ENCODE data around the gene PIAS4. TPM values are rescaled to one million over a fixed set of nuclear protein-coding genes. Genes with fewer than 3 reads are reported as not detected.

The PIAS4 gene
- total RNA-seq, 1 experiment from 2014 or later, result 45.9 TPM

DNA sequence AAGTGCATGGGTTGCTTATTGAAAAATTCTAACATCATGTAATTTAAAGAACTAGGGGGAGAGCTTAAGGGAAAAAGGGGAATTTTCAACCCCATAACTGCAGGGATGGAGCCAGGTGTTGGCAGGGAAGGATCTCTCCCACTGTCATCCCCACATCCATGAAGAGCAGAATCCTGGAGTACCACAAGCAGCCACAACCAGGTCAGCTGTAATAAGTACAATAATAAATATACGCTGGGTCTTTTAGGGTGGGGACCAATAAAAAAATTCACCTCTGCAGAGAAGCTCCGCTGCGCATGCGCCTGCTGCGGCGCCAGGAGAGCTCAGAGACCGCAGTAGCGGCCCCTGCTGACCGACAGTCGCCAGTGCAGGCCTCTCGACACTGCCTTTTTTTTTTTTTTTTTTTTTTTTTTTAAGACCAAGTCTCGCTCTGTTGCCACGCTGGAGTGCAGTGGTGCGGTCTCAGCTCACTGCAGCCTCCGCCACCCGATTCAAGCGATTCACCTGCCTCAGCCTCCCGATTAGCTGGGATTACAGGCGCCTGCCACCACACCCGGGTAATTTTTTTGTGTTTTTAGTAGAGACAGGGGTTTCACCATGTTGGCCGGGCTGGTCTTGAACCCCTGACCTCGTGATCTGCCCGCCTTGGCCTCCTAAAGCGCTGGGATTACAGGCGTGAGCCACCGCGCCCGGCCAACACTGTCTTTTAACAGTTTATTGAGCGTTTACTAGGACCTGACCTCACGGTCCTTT, 19.7 kb upstream of the PIAS4 start:
- POLR2A ChIA-PET, result interaction anchor here (0.5 to 1.6 kb wide), 6 partner anchors 19 to 280 kb away, joined by 3 to 12 read pairs (median 4); partner anchors contain the start of genes MRPL54, NMRK2 and PIAS4
- CTCF ChIA-PET, result interaction anchor here (0.5 to 2.2 kb wide), 109 partner anchors 9 to 1476 kb away, joined by 3 to 49 read pairs (median 5); partner anchors contain the start of genes APBA3, ATCAY, CREB3L3 and DAPK3
- Mint-ChIP-seq H3K36me3 (peaks cover 25% of the 10 kb centered on the region), H3K4me1 (peaks cover 35% of the 10 kb centered on the region), H3K4me3 (peak overlapping the region; percentile 96), H3K9me3 (peaks cover 6% of the 10 kb centered on the region), H3K27me3 (ENCODE audit: low read depth) (peaks cover 9% of the 10 kb centered on the region), H3K27ac (no peak overlapping the region)
- ATAC-seq, result peak; percentile 13
- DNase-seq (ENCODE audit: low spot score), result peak; percentile 84
- TF ChIP-seq, protein P1, sequence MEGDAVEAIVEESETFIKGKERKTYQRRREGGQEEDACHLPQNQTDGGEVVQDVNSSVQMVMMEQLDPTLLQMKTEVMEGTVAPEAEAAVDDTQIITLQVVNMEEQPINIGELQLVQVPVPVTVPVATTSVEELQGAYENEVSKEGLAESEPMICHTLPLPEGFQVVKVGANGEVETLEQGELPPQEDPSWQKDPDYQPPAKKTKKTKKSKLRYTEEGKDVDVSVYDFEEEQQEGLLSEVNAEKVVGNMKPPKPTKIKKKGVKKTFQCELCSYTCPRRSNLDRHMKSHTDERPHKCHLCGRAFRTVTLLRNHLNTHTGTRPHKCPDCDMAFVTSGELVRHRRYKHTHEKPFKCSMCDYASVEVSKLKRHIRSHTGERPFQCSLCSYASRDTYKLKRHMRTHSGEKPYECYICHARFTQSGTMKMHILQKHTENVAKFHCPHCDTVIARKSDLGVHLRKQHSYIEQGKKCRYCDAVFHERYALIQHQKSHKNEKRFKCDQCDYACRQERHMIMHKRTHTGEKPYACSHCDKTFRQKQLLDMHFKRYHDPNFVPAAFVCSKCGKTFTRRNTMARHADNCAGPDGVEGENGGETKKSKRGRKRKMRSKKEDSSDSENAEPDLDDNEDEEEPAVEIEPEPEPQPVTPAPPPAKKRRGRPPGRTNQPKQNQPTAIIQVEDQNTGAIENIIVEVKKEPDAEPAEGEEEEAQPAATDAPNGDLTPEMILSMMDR (IDR thresholded peaks at IDR 0.05), result peak; percentile 73
- TF ChIP-seq NR3C1 (CRISPR knock-in tag; conservative IDR thresholded peaks at IDR 0.05; ENCODE audit: low read depth), result no peak
- TF ChIP-seq, protein P2, sequence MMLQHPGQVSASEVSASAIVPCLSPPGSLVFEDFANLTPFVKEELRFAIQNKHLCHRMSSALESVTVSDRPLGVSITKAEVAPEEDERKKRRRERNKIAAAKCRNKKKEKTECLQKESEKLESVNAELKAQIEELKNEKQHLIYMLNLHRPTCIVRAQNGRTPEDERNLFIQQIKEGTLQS (CRISPR knock-in tag; conservative IDR thresholded peaks at IDR 0.05), result no peak
- TF ChIP-seq, protein P3, sequence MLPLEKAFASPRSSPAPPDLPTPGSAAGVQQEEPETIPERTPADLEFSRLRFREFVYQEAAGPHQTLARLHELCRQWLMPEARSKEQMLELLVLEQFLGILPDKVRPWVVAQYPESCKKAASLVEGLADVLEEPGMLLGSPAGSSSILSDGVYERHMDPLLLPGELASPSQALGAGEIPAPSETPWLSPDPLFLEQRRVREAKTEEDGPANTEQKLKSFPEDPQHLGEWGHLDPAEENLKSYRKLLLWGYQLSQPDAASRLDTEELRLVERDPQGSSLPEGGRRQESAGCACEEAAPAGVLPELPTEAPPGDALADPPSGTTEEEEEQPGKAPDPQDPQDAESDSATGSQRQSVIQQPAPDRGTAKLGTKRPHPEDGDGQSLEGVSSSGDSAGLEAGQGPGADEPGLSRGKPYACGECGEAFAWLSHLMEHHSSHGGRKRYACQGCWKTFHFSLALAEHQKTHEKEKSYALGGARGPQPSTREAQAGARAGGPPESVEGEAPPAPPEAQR (CRISPR knock-in tag; IDR thresholded peaks at IDR 0.05), result no peak
- TF ChIP-seq ZNF121 (CRISPR knock-in tag; IDR thresholded peaks at IDR 0.05), result 0 out of 2 replicates have a peak, but pooled peaks have one; percentile 14

DNA sequence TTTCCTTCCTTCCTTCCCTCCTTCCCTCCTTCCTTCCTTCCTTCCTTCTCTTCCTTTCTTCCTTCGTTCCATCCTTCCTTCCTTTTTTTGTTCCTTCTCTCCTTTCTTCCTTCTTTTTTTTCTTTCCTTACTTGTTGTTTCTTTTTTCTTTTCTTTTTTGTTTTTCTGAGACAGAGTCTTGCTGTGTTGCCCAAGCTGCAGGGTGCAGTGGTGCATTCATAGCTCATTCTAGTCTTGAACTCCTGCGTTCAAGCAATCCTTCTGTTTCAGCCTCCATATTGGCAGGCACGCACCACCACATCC, 16.8 kb upstream of the PIAS4 start:
- ChIA-PET CTCF (interaction anchor here (1.6 to 2.4 kb wide), 3 partner anchors 17 to 150 kb away, joined by 5 to 8 read pairs (median 5); partner anchors contain the start of gene PIAS4), POLR2A (no interaction called here)
- peaks cover 14% of the 10 kb centered on the region for H3K4me1 Mint-ChIP-seq
- H3K27ac Mint-ChIP-seq, result no peak overlapping the region
- TF ChIP-seq, protein P4, sequence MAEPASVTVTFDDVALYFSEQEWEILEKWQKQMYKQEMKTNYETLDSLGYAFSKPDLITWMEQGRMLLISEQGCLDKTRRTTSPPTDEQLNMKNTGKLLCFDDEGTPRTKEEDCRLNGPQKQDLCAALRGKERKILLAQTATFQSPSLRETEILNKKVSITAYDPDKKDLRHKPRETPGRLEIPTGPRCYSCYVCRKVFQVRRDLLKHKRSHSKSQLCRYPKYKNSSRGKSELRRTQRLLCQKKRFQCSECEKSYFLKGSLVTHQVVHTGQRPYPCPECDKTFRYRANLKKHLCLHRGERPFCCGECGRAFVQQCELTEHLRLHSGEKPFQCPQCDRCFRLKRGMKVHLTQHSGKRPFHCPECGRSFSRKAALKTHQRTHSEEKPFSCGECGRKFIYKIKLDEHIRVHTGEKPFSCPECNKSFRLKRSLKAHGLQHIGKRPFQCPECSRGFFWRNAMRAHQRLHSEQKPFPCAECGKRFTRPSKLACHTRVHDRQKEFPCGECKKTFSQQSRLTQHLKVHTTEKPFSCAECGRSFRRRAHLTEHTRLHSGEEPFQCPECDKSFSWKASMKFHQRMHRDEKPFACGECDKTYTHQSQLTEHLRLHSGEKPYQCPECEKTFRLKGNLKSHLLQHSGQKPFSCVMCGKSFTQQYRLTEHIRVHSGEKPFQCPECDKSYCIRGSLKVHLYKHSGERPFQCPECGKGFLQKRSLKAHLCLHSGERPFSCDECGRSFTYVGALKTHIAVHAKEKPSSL (CRISPR knock-in tag; conservative IDR thresholded peaks at IDR 0.05), result no peak
- no peak for TF ChIP-seq ZNF317 (CRISPR knock-in tag; IDR thresholded peaks at IDR 0.05; ENCODE audit: borderline replicate concordance, low read depth)
- TF ChIP-seq, protein P5, sequence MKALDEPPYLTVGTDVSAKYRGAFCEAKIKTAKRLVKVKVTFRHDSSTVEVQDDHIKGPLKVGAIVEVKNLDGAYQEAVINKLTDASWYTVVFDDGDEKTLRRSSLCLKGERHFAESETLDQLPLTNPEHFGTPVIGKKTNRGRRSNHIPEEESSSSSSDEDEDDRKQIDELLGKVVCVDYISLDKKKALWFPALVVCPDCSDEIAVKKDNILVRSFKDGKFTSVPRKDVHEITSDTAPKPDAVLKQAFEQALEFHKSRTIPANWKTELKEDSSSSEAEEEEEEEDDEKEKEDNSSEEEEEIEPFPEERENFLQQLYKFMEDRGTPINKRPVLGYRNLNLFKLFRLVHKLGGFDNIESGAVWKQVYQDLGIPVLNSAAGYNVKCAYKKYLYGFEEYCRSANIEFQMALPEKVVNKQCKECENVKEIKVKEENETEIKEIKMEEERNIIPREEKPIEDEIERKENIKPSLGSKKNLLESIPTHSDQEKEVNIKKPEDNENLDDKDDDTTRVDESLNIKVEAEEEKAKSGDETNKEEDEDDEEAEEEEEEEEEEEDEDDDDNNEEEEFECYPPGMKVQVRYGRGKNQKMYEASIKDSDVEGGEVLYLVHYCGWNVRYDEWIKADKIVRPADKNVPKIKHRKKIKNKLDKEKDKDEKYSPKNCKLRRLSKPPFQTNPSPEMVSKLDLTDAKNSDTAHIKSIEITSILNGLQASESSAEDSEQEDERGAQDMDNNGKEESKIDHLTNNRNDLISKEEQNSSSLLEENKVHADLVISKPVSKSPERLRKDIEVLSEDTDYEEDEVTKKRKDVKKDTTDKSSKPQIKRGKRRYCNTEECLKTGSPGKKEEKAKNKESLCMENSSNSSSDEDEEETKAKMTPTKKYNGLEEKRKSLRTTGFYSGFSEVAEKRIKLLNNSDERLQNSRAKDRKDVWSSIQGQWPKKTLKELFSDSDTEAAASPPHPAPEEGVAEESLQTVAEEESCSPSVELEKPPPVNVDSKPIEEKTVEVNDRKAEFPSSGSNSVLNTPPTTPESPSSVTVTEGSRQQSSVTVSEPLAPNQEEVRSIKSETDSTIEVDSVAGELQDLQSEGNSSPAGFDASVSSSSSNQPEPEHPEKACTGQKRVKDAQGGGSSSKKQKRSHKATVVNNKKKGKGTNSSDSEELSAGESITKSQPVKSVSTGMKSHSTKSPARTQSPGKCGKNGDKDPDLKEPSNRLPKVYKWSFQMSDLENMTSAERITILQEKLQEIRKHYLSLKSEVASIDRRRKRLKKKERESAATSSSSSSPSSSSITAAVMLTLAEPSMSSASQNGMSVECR (CRISPR knock-in tag; IDR thresholded peaks at IDR 0.05; ENCODE audit: borderline replicate concordance), result no peak
- TF ChIP-seq ETV6 (CRISPR knock-in tag; IDR thresholded peaks at IDR 0.05), result no peak
- TF ChIP-seq, protein P6, sequence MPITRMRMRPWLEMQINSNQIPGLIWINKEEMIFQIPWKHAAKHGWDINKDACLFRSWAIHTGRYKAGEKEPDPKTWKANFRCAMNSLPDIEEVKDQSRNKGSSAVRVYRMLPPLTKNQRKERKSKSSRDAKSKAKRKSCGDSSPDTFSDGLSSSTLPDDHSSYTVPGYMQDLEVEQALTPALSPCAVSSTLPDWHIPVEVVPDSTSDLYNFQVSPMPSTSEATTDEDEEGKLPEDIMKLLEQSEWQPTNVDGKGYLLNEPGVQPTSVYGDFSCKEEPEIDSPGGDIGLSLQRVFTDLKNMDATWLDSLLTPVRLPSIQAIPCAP (CRISPR knock-in tag; IDR thresholded peaks at IDR 0.05), result no peak
- TF ChIP-seq ZNF263 (CRISPR knock-in tag; IDR thresholded peaks at IDR 0.05; ENCODE audit: low read depth), result no peak
- TF ChIP-seq, protein P7, sequence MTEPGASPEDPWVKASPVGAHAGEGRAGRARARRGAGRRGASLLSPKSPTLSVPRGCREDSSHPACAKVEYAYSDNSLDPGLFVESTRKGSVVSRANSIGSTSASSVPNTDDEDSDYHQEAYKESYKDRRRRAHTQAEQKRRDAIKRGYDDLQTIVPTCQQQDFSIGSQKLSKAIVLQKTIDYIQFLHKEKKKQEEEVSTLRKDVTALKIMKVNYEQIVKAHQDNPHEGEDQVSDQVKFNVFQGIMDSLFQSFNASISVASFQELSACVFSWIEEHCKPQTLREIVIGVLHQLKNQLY (CRISPR knock-in tag; IDR thresholded peaks at IDR 0.05), result no peak
- TF ChIP-seq, protein P8, sequence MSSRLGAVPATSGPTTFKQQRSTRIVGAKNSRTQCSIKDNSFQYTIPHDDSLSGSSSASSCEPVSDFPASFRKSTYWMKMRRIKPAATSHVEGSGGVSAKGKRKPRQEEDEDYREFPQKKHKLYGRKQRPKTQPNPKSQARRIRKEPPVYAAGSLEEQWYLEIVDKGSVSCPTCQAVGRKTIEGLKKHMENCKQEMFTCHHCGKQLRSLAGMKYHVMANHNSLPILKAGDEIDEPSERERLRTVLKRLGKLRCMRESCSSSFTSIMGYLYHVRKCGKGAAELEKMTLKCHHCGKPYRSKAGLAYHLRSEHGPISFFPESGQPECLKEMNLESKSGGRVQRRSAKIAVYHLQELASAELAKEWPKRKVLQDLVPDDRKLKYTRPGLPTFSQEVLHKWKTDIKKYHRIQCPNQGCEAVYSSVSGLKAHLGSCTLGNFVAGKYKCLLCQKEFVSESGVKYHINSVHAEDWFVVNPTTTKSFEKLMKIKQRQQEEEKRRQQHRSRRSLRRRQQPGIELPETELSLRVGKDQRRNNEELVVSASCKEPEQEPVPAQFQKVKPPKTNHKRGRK (CRISPR knock-in tag; IDR thresholded peaks at IDR 0.05; ENCODE audit: borderline replicate concordance), result 0 out of 2 replicates have a peak, but pooled peaks have one; percentile 97
- DNase-seq (ENCODE audit: low spot score) (no peak), ATAC-seq (no peak)
- no peaks in the 10 kb centered on the region for H3K36me3 Mint-ChIP-seq
- H3K9me3 Mint-ChIP-seq, result peaks cover 6% of the 10 kb centered on the region
- no peak overlapping the region for H3K4me3 Mint-ChIP-seq
- H3K27me3 Mint-ChIP-seq (ENCODE audit: low read depth), result peaks cover 21% of the 10 kb centered on the region

All from WTC11 (cell line).